ENCODE data around the gene TEDC2.
A peak's percentile ranks its signal among the peaks of the same experiment; 100 is the strongest.

Gene TEDC2

DNA sequence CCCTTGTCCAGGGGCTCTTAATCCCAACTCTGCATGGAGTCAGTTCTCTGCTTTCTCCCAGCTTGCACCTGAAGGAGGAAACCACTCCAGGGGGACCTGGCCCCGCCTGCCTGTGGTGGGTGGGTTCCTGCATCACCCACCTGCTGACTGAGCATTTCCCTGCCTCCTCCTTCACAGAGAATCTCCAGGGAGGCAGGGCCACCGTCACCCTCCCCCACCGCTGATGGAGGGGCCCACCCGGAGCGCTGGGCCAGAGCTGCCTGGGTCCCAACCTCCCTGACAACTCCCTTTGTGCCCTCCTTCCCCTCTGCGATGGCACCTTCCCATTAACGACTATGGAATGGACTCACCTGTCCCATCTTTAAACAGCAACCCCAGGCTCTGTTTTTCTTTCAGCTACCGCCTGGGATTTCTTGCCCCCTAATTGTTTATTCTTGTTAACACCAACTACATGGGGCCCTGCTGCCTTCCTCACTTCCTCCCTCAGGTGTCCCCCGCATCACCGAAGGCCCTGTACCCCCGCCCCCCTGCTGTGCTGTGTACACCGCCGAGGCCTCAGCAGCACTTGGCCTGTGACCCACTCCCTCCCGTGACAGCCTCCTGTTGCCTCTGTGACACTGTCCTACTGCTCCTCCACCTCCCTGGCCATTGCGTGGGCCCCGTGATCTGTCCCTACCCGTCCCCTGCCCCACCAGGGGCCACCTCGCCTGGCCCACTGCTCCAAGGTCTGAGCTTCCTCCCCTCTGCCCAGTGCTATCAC, 842 bp upstream of the TEDC2 start:
- in situ Hi-C loops (cut with HindIII; ENCODE audit: low pct_ligation_motif_present, low pct_unique_long_range_greater_than_20kb, low sequenced_read_pairs), result loop anchor here (25.0 kb wide), 1 partner anchor 297 kb away; the partner anchor contains the start of gene TRAF7
- no peak for DNase-seq

DNA sequence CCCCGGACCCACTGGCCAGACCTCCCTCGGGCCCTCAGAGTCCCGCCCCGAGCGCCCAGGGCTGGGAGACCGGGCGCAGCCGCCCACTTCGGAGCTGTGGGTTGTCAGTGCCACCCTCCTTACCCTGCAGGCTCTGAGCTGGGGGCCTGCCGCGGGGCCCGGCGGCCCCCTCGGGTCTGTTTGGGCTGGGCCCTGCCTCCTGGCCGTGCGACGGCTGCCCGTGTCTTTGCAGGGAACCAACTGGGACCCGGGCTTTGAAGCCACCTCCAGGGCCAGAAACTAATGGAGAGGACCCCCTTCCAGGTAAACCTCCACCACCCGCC, 443 bp downstream of the TEDC2 start:
- in situ Hi-C loops (cut with HindIII; ENCODE audit: low pct_ligation_motif_present, low pct_unique_long_range_greater_than_20kb, low sequenced_read_pairs), result loop anchor here (25.0 kb wide), 1 partner anchor 298 kb away; the partner anchor contains the start of gene TRAF7
- DNase-seq, result no peak

DNA sequence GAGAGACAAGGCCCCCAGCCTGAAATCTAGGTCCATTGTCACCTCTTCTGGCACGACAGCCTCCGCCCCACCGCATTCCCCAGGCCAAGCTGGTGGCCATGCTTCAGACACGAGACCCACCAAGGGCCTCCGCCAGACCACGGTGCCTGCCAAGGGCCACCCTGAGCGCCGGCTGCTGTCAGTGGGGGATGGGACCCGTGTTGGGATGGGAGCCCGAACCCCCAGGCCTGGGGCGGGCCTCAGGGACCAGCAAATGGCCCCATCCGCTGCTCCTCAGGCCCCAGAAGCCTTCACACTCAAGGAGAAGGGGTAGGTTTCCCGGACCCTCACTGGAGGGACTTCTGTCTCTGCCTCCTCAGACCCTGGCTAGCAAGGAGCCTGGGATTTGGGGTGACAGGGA, 1.0 kb downstream of the TEDC2 start:
- no peak for DNase-seq
- in situ Hi-C loops (cut with HindIII; ENCODE audit: low pct_ligation_motif_present, low pct_unique_long_range_greater_than_20kb, low sequenced_read_pairs), result loop anchor here (25.0 kb wide), 1 partner anchor 299 kb away; the partner anchor contains the start of gene TRAF7

DNA sequence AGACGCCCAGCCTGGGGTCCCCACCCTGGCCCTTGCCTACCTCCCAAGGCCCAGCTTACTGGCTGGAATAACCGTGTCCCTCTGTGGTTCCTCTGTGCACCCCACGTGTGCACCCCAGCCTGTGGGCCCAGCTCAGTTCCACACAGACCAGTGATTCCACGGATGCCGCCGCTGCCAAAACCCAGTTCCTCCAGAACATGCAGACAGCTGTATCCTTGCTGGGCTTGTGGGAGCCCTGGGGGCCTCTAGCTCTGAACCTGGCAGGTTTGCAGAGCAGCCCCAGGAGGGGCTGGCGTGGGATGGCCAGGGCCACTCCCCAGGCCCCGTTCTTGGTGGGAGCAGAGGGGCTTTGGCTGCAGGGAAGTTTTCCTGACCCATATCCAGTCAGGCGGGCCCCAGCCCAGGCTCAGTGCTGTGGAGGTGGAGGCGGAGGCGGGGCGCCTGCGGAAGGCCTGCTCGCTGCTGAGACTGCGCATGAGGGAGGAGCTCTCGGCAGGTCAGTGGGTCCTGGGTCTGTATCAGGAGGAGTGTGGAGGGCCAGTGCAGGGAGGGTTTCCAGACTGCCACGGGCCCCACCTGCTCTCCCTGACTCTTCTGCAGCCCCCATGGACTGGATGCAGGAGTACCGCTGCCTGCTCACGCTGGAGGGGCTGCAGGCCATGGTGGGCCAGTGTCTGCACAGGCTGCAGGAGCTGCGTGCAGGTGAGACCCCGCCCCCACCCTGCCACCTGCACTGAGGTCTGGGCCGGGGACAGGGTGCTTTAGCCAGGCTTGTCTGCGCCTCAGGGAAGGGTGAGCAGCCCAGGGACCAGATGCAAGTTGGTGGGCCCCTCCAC, 2.3 kb downstream of the TEDC2 start:
- in situ Hi-C loops (cut with HindIII; ENCODE audit: low pct_ligation_motif_present, low pct_unique_long_range_greater_than_20kb, low sequenced_read_pairs), result loop anchor here (25.0 kb wide), 1 partner anchor 300 kb away; the partner anchor contains the start of gene TRAF7
- no peak for DNase-seq

DNA sequence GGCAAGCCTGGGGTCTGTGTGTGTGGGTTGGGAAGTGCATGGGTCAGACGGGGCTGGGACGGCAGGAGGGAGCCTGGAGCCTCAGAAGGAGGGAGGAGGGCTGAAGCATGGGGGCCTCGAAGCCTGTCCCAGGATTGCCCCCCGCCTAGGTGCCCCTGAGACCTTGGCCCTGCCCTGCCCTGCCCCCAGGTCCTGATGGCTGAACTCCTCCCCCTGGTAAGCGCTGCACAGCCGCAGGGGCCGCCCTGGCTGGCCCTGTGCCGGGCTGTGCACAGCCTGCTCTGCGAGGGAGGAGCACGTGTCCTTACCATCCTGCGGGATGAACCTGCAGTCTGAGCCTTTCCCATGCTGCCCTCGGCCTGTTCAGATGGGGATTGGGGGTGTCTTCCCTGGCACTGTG, 4.4 kb downstream of the TEDC2 start:
- no peak for DNase-seq
- in situ Hi-C loops (cut with HindIII; ENCODE audit: low pct_ligation_motif_present, low pct_unique_long_range_greater_than_20kb, low sequenced_read_pairs), result loop anchor here (25.0 kb wide), 1 partner anchor 302 kb away; the partner anchor contains the start of gene TRAF7

DNA sequence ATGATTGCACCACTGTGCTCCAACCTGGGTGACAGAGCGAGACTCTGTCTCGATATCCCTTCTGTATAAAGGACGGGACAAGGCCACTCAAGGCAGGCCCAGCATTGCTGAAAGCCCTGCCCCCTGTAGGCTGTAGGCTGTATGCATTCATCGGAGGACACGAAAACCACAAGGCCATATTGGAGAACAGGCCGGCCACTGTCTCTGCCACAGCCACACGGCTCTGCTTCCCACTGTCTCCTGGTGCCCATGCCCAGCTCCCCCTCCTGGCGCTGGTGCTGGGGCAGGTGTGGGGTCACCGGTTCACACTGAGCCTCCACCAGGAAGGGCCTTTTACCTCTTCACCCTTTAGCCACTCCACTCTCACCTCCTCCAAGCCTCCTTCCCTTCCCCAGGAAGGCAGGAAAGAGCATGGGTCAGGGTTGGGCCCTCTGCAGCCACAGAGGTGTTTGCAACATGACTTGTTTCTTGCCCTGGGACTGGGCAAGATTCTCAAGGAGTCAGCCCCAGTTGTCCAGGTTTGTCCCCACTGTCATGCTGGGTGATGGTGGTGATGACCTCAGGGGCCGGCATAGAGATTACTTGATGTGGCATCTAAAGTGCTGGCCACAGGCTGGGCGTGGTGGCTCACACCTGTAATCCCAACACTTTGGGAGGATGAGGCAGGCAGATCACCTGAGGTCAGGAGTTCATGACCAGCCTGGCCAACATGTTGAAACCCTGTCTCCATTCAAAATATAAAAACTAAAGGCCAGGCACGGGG, 5.9 kb downstream of the TEDC2 start:
- in situ Hi-C loops (cut with HindIII; ENCODE audit: low pct_ligation_motif_present, low pct_unique_long_range_greater_than_20kb, low sequenced_read_pairs), result loop anchor here (25.0 kb wide), 1 partner anchor 304 kb away; the partner anchor contains the start of gene TRAF7
- DNase-seq, result no peak

DNA sequence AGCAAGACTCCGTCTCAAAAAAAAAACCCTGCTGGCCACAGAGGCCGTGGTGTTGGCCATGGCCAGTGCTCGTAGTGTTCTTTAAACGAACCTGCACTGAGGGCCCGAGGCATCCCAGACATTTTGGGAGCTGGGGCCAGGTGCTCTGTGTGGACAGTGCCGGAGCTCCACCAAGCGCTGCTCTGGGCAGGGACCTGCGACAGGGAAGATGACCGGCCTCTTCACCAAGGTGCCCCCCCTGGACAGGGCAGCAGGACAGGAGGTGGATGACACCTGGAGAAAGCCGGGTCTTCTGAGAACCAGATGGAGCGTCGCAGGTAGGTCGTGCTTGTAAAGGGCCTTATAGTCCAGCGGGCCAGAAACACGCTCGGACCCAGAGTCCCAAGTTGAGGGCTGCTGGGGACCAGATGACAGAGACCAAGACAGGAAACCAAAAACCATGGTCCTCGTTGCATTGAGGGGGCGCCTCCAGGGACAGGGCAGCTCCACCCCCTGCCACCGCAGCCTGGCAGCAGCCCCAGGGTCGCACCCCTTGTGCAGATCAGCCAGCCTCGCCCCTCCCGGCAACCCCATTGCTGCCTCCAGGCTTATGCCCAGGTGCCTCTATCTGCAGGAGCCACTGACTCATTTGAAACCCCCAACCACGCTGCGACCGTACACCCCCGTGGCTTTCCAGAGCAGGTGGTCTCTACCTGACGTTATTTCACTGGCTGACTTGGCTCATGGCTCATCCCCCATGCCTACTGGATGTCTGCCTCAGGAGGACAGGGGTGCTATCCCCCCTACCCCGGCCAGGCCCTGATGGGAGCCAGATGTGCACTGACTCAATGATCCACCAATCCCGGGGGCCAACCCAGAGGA, 7.0 kb downstream of the TEDC2 start:
- no peak for DNase-seq
- in situ Hi-C loops (cut with HindIII; ENCODE audit: low pct_ligation_motif_present, low pct_unique_long_range_greater_than_20kb, low sequenced_read_pairs), result loop anchor here (25.0 kb wide), 1 partner anchor 305 kb away; the partner anchor contains the start of gene TRAF7

DNA sequence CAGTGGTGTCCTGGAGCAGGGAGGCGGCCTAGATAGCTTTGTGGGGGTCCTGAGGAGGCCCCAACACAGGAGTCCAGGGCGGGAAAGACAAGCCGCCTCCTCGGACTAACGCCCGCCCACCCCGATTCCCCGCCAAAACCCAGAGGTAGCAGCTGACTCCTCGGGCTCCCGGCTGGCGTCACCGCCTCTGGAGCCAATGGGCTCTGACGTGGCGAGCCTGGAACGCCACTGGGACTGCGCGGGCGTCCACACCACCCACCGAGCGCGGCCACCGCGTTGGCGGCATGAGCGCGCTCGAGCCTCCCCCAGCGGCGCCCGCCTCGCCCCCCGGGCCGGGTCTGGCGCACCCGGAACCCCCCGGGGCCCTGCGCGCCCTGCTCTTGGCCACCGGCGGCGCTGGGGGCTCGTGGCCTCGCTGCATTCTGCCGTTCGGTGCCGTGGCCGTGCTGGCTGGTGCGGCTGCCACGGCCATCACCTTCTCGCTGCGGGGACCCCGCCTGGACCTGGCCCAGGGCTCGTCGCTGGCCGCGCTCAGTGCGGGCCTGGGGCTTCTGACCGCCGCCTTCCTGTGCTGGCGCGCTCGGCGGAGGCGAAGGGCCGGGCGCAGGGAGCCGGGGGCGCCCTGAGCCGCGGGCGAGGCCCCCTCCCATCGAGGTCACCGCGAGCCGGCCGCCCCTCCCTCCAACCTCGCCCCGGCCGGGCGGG, 7.8 kb downstream of the TEDC2 start:
- DNase-seq, result peak; percentile 76
- in situ Hi-C loops (cut with HindIII; ENCODE audit: low pct_ligation_motif_present, low pct_unique_long_range_greater_than_20kb, low sequenced_read_pairs), result loop anchor here (25.0 kb wide), 1 partner anchor 305 kb away; the partner anchor contains the start of gene TRAF7

DNA sequence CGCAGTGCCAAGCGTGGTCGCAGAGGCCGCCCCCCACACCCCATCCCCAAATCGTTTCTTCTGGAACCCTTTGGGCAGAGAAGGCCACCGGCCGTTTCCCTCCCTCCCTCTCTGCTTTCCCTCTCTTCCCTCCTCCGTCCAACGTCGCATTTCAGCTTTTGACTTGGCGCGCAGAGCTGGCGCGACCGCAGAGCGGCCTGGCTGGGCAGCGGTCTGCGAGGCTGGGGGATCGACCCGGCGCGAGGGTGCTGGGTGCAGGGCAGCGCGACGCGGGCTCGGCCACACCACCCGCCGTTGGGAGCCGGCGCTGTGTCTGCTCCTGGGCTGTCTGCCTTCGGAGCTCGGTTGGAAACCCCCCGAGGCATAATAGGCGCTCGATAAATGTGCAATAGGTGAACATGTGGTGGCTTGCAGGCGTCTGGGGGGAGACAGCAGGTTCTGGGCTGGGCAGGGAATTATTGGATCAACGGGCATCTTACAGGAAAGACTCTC, 8.4 kb downstream of the TEDC2 start:
- peak; percentile 44 for DNase-seq
- in situ Hi-C loops (cut with HindIII; ENCODE audit: low pct_ligation_motif_present, low pct_unique_long_range_greater_than_20kb, low sequenced_read_pairs), result loop anchor here (25.0 kb wide), 1 partner anchor 306 kb away; the partner anchor contains the start of gene TRAF7

DNA sequence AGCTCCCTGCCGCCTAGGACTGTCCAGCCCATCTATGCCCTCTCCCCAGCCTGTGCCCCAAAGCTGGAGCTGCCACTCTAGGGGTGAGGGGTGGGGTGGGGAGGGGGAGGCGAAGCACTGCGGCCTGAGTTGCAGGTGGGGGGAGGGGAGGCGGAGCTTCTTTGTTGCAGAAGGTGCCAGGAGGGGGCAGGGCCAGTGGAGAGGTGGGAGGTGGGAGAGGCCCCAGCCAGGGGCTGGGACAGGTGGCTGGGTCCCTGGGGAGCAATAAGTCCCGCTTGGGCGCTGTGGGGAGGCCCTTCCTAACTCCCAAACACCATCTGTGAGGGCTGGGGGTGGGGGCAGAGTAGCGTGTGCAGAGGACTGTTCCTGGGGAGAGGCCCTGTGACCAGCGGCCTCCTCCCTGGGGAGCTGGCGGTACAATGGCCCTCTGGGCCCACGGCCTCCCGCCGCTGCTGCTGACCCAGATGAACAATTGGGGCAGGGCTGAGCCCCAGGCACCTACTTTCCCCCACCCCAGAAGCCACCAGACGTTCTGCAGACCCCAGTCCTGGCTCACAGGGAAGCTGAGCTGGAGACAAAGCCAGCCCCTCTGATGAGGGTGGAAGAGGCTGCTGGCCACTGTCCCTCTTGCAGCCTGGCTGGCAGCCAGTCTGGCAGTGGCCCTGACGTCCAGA, 9.0 kb downstream of the TEDC2 start:
- DNase-seq, result no peak

DNA sequence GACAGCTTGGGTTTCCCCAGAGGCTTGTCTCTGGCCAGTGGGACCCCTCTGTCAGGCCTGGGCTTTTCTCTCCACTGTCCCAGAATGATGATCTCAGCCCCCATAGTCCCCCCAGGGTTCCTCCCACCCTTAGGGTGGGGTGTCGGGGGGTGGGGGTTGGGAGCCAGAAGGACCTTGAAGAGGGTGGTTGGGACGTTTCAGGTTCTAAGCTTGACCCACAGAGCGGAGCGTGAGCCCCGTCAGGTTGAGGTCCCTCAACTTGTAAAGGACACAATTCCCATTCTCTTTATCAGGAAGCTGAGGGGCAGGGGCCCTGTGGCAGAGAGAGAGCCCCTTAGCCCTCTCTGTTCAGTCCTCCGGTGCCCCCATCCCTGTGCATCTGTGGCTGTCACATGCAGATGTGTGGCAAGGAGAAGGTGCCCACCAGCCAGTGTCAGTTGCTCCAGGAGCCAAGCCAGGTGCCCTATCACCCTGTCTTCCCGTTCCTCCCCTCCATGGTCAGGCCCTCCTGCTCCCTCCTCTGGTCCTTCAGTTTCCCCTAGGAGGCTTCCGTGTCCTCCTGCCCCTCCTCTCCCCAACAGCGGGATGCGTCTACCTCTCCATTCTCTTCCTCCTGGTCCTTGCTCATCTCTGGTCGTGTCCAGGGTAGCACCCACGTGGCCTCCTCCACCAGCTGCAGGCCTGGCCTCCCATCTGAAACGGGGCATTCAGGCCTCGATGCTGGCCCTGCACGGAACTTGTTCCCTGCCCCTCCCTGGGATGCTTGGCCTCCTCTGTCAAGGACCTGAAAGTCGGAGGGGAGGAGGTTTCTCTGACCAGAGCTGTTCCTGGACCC, 9.7 kb downstream of the TEDC2 start:
- in situ Hi-C loops (cut with HindIII; ENCODE audit: low pct_ligation_motif_present, low pct_unique_long_range_greater_than_20kb, low sequenced_read_pairs), result loop anchor here (25.0 kb wide), 1 partner anchor 307 kb away; the partner anchor contains the start of gene TRAF7
- no peak for DNase-seq

More for the DNA sequence above, 9.0 kb downstream of the TEDC2 start:
- in situ Hi-C loops (cut with HindIII; ENCODE audit: low pct_ligation_motif_present, low pct_unique_long_range_greater_than_20kb, low sequenced_read_pairs), result loop anchor here (25.0 kb wide), 1 partner anchor 307 kb away; the partner anchor contains the start of gene TRAF7

DNA sequence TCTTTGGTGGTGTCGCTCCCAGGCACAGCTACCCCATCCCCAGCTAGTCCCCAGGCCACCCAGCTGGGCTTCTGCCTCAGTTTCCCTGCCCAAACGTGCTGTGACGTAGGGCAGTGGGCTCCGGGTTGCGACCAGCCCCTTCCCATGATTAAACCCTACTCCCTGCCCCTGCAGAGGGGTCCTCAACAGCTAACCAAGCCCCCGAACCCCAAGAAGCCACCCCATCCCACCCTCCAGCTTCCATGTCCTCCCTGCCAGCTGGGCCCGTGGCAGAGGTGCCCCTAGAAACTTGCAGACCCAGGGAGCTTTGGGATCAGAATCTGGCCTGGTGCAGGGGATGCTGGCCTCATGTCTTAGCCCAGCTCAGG, 10.3 kb downstream of the TEDC2 start:
- DNase-seq, result no peak
- in situ Hi-C loops (cut with HindIII; ENCODE audit: low pct_ligation_motif_present, low pct_unique_long_range_greater_than_20kb, low sequenced_read_pairs), result loop anchor here (25.0 kb wide), 1 partner anchor 308 kb away; the partner anchor contains the start of gene TRAF7

DNA sequence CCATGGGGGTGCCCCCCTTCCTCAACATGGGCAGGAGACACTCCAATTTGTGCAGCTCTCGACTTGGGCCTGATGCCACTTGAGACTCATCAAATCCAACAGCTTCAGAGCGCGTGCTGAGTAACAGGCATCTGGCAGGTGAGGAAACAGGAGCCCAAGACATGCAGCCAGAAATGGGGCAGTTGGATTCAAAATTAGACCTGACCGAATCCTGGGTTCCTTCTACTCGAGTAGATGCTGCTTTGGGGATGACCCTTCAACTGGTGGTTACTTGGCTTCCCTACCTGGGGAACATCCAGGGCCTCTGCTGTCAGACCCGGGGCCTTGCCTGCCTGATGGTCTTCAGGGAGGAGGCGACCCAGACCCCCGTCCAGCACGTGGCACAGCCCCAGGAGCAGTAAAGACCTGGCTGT, 10.7 kb downstream of the TEDC2 start:
- in situ Hi-C loops (cut with HindIII; ENCODE audit: low pct_ligation_motif_present, low pct_unique_long_range_greater_than_20kb, low sequenced_read_pairs), result loop anchor here (25.0 kb wide), 1 partner anchor 308 kb away; the partner anchor contains the start of gene TRAF7
- DNase-seq, result no peak

DNA sequence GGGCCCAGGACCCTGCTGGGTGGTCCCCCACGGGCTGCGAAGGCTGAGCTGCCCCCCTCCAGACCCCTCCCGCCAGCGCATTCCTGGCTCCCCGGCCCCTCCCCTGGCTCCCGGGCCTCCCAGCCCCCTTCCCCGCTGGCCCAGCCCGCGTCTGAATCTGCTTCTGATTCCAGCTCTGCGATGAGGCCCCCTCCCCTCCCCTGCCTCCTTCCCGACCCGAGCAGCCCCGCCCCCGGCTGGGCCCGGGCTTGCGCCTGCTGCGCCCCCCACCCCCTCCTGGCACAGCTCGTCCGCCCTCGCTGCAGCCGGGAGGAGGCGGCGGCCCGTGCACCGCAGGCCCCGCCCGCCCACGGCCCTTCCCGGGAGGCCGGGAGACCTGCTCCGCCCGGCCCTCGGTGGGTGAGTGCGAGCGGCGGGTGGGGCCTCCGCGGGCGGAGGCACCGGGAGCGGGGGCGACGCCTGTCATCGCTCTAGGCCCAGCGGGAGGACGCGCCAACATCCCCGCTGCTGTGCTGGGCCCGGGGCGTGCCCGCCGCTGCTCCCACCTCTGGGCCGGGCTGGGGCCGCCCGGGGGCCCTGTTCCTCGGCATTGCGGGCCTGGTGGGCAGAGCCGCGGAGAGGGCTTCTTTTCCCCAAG, 11.2 kb downstream of the TEDC2 start, which contains the start of gene NTN3:
NTN3 (plus strand) TSS at position 282 of the 637 bp plus-strand sequence. CDS start 405 bp downstream, outside the sequence.
- in situ Hi-C loops (cut with HindIII; ENCODE audit: low pct_ligation_motif_present, low pct_unique_long_range_greater_than_20kb, low sequenced_read_pairs), result loop anchor here (25.0 kb wide), 1 partner anchor 309 kb away; the partner anchor contains the start of gene TRAF7
- no peak for DNase-seq

All from ACHN (cell line).